HL-60/S4 (cell line): ENCODE data around the gene NOL11.
"Not testable (repeated sequence)": the region's sequence is repeated elsewhere in the genome, so short reads cannot be mapped to it uniquely, and the experiment has no call there.

ENCODE experiments used
- in situ Hi-C: fragments of 300-500 bp; cut with MboI; formaldehyde crosslinking; loops from 2 replicates; pipeline ENCODE4 v1.14.3; 2022; ENCODE audit warnings: low sequenced_read_pairs

The NOL11 gene

GRCh38 chr17:67717624-67718324 lies at the start of gene NOL11:
Gene NOL11, plus strand, starts transcription at chr17:67717936. Its CDS starts 12 bp downstream, at chr17:67717948.
- in situ Hi-C loops, result loop anchor here (10.0 kb wide), 1 partner anchor 353 kb away; the partner anchor contains the start of gene PSMD12

GRCh38 chr17:67671493-67671892 lies 46.2 kb upstream of the NOL11 start:
- in situ Hi-C loops, result no loop called here

GRCh38 chr17:67672592-67673335 lies 45.0 kb upstream of the NOL11 start:
- in situ Hi-C loops, result no loop called here

GRCh38 chr17:67675481-67675880 lies 42.3 kb upstream of the NOL11 start:
- in situ Hi-C loops, result no loop called here

GRCh38 chr17:67676305-67676704 lies 41.4 kb upstream of the NOL11 start:
- in situ Hi-C loops, result no loop called here

- in situ Hi-C loops, result no loop called here
These were observed 39.3 kb upstream of the NOL11 start for GRCh38 chr17:67678414-67678813.

GRCh38 chr17:67679225-67679624 lies 38.5 kb upstream of the NOL11 start:
- in situ Hi-C loops, result no loop called here

- in situ Hi-C loops, result no loop called here
These were observed 38.0 kb upstream of the NOL11 start for GRCh38 chr17:67679721-67680120.

- in situ Hi-C loops, result no loop called here
These were observed 37.1 kb upstream of the NOL11 start for GRCh38 chr17:67680445-67681224.

- in situ Hi-C loops, result no loop called here
These were observed 35.5 kb upstream of the NOL11 start for GRCh38 chr17:67682196-67682595.

GRCh38 chr17:67685351-67685750 lies 32.4 kb upstream of the NOL11 start:
- in situ Hi-C loops, result no loop called here

- in situ Hi-C loops, result no loop called here
These were observed 31.5 kb upstream of the NOL11 start for GRCh38 chr17:67686241-67686640.

GRCh38 chr17:67687511-67687910 lies 30.2 kb upstream of the NOL11 start:
- in situ Hi-C loops, result no loop called here

GRCh38 chr17:67689534-67690177 lies 28.1 kb upstream of the NOL11 start:
- in situ Hi-C loops, result no loop called here

- in situ Hi-C loops, result no loop called here
These were observed 23.9 kb upstream of the NOL11 start for GRCh38 chr17:67693811-67694210.

GRCh38 chr17:67696347-67696746 lies 21.4 kb upstream of the NOL11 start:
- in situ Hi-C loops, result no loop called here

- in situ Hi-C loops, result no loop called here
These were observed 20.8 kb upstream of the NOL11 start for GRCh38 chr17:67696853-67697498.

GRCh38 chr17:67700037-67700724 lies 17.6 kb upstream of the NOL11 start:
- in situ Hi-C loops, result no loop called here

- in situ Hi-C loops, result no loop called here
These were observed 17.0 kb upstream of the NOL11 start for GRCh38 chr17:67700725-67701119.

GRCh38 chr17:67702861-67703260 lies 14.9 kb upstream of the NOL11 start:
- in situ Hi-C loops, result not testable (repeated sequence)
